Keratinocyte (primary cell): ENCODE measurements around the gene KIF3A. TPM values are rescaled to one million over a fixed set of nuclear protein-coding genes. Genes with fewer than 3 reads are reported as not detected.

Source experiments
- DNase-seq: peaks from one replicate; pipeline ENCODE4 v3.0.0-alpha.2; 2011; ENCODE audit warnings: low read depth, missing footprints, low spot score
- FAIRE-seq: peaks from 2 replicates; lab custom pipeline; 2011; peaks lifted over from hg19 to GRCh38; lab: Jason Lieb, UNC
- H2AFZ ChIP-seq: 2 replicates; pipeline ENCODE4 v1.6.0; 2012; ENCODE audit warnings: low read length, control low read depth, inconsistent platforms; ENCODE audit not compliant: control insufficient read depth
- H3K27ac ChIP-seq: 2 replicates; pipeline ENCODE4 v1.5.1; 2011; ENCODE audit warnings: low read length; ENCODE audit not compliant: control insufficient read depth, insufficient read depth
- H3K27me3 ChIP-seq: 3 replicates; pipeline ENCODE4 v1.6.0; 2011; ENCODE audit warnings: low read length; ENCODE audit not compliant: control insufficient read depth, insufficient read depth; ENCODE audit errors: extremely low read depth
- H3K36me3 ChIP-seq, 2 experiments: 2 replicates in 1 of 2; 3 replicates in 1 of 2; pipeline ENCODE4 v1.5.1; 2011; ENCODE audit warnings: low read length in 2 of 2, mild to moderate bottlenecking in 1 of 2; ENCODE audit not compliant: control insufficient read depth in 2 of 2, insufficient read depth in 2 of 2; ENCODE audit errors: extremely low read depth in 1 of 2
- H3K4me1 ChIP-seq: 3 replicates; pipeline ENCODE4 v1.5.1; 2011; ENCODE audit warnings: low read length; ENCODE audit not compliant: control insufficient read depth, insufficient read depth; ENCODE audit errors: extremely low read depth
- H3K4me2 ChIP-seq: 3 replicates; pipeline ENCODE4 v1.6.0; 2011; ENCODE audit warnings: low read depth, low read length; ENCODE audit not compliant: control insufficient read depth, insufficient read depth; ENCODE audit errors: extremely low read depth
- H3K4me3 ChIP-seq, 3 experiments: fragments of 200-600 bp in 1 of 3; sonication (generic) in 1 of 3; 2 replicates in 2 of 3; 3 replicates in 1 of 3; pipeline ENCODE4 v1.5.1; 2011 to 2016; ENCODE audit warnings: low read length in 3 of 3, mild to moderate bottlenecking in 3 of 3, control low read depth in 2 of 3, inconsistent platforms in 1 of 3, low read depth in 1 of 3, mixed read lengths in 1 of 3, mixed run types in 1 of 3, moderate library complexity in 1 of 3; ENCODE audit not compliant: control insufficient read depth in 2 of 3, insufficient read depth in 2 of 3; ENCODE audit errors: extremely low read depth in 1 of 3
- H3K79me2 ChIP-seq: 2 replicates; pipeline ENCODE4 v1.6.0; 2012; ENCODE audit warnings: low read length; ENCODE audit not compliant: control insufficient read depth, insufficient read depth
- H3K9ac ChIP-seq: 3 replicates; pipeline ENCODE4 v1.6.0; 2011; ENCODE audit warnings: low read length; ENCODE audit not compliant: control insufficient read depth, insufficient read depth; ENCODE audit errors: extremely low read depth
- H3K9me1 ChIP-seq: 3 replicates; pipeline ENCODE4 v1.6.0; 2011; ENCODE audit warnings: low read length; ENCODE audit not compliant: control insufficient read depth, insufficient read depth; ENCODE audit errors: extremely low read depth
- H3K9me3 ChIP-seq: 2 replicates; pipeline ENCODE4 v1.5.1; 2012; ENCODE audit warnings: low read depth, low read length; ENCODE audit not compliant: control insufficient read depth
- H4K20me1 ChIP-seq: 3 replicates; pipeline ENCODE4 v1.6.0; 2011; ENCODE audit warnings: low read length; ENCODE audit not compliant: control insufficient read depth, insufficient read depth; ENCODE audit errors: extremely low read depth
- EZH2 ChIP-seq: IDR thresholded peaks from one replicate; pipeline ENCODE4 v1.6.1; 2012; ENCODE audit warnings: inconsistent platforms, mild to moderate bottlenecking, low read length, moderate library complexity
- dilution Hi-C: fragments of 300-500 bp; cut with MboI; formaldehyde crosslinking; loops from one replicate; pipeline ENCODE4 v1.7.0; 2020; ENCODE audit warnings: low sequenced_read_pairs; ENCODE audit not compliant: extremely low pct_ligation_motif_present
- polyA plus RNA-seq, 5 experiments: library from polyadenylated mRNA; depleted of rRNA in 3 of 5; stranded (reverse) in 3 of 5; stranded (forward) in 1 of 5; unstranded in 1 of 5; fragments of >200 nt; gene quantifications; 1 replicate in 1 of 5; 2 replicates in 3 of 5; 3 replicates in 1 of 5; pipeline versions ENCODE4 v1.2.1 to v1.2.3, GENCODE V29; 2011 to 2012; ENCODE audit warnings: missing spikeins in 2 of 5, low read depth in 1 of 5, low replicate concordance in 1 of 5
- TF ChIP-seq, protein P1 (sequence below), 3 experiments: IDR thresholded peaks in 1 of 3; conservative IDR thresholded peaks in 1 of 3; optimal IDR thresholded peaks in 1 of 3; 2 replicates in 2 of 3; 3 replicates in 1 of 3; pipeline versions ENCODE3 to v1.5.1; 2011; ENCODE audit warnings: low read length in 3 of 3, mild to moderate bottlenecking in 3 of 3, moderate library complexity in 2 of 3, control low read depth in 1 of 3, inconsistent platforms in 1 of 3; ENCODE audit not compliant: insufficient read depth in 2 of 3; ENCODE audit errors: extremely low read depth in 1 of 3

The KIF3A gene
- polyA plus RNA-seq, 1 donor (not counting 4 experiments of a cell fraction or from before 2014, with no cell fraction given) = 15.4 TPM

DNA sequence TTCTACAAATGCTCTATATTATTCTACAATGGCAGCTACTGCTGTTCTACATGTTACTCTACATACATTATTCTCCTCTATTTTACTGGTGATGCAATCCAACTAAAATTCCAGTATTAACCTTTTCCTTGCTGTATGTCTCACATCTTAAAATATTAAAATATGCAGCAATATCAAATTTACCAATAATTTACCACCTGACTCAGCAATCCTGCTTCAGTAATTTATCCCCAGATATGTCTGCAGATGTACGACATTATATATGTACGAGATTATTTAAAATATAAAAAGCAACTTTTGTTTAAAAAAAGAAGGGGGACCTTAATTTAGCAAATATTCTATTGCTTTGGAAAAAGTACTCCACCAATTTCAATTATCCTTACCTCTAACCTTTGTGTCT lies 11.6 kb downstream of the KIF3A start:
- H3K79me2 ChIP-seq = peaks cover 1% of the 10 kb centered on the region
- no peaks in the 10 kb centered on the region for H3K36me3 ChIP-seq
- no peak overlapping the region for H3K27ac ChIP-seq
- no peaks in the 10 kb centered on the region for H3K4me1 ChIP-seq
- dilution Hi-C loops = no loop called here
- DNase-seq = no peak
- no peak for FAIRE-seq
- no peak overlapping the region for H3K4me3 ChIP-seq
- no peak overlapping the region for H3K4me2 ChIP-seq
- H3K27me3 ChIP-seq = no peaks in the 10 kb centered on the region
- H3K9ac ChIP-seq = no peak overlapping the region
- no peaks in the 10 kb centered on the region for H3K9me3 ChIP-seq
- no peaks in the 10 kb centered on the region for H3K9me1 ChIP-seq
- no peak overlapping the region for H2AFZ ChIP-seq
- H4K20me1 ChIP-seq = no peaks in the 10 kb centered on the region
- TF ChIP-seq EZH2 = no peak
- TF ChIP-seq, protein P1, sequence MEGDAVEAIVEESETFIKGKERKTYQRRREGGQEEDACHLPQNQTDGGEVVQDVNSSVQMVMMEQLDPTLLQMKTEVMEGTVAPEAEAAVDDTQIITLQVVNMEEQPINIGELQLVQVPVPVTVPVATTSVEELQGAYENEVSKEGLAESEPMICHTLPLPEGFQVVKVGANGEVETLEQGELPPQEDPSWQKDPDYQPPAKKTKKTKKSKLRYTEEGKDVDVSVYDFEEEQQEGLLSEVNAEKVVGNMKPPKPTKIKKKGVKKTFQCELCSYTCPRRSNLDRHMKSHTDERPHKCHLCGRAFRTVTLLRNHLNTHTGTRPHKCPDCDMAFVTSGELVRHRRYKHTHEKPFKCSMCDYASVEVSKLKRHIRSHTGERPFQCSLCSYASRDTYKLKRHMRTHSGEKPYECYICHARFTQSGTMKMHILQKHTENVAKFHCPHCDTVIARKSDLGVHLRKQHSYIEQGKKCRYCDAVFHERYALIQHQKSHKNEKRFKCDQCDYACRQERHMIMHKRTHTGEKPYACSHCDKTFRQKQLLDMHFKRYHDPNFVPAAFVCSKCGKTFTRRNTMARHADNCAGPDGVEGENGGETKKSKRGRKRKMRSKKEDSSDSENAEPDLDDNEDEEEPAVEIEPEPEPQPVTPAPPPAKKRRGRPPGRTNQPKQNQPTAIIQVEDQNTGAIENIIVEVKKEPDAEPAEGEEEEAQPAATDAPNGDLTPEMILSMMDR (optimal IDR thresholded peaks at IDR 0.05 in 1 of 3, IDR thresholded peaks at IDR 0.05 in 1 of 3, conservative IDR thresholded peaks at IDR 0.05 in 1 of 3; ENCODE audit: extremely low read depth in 1 of 3, insufficient read depth in 2 of 3, low read length in 3 of 3) = no peak

DNA sequence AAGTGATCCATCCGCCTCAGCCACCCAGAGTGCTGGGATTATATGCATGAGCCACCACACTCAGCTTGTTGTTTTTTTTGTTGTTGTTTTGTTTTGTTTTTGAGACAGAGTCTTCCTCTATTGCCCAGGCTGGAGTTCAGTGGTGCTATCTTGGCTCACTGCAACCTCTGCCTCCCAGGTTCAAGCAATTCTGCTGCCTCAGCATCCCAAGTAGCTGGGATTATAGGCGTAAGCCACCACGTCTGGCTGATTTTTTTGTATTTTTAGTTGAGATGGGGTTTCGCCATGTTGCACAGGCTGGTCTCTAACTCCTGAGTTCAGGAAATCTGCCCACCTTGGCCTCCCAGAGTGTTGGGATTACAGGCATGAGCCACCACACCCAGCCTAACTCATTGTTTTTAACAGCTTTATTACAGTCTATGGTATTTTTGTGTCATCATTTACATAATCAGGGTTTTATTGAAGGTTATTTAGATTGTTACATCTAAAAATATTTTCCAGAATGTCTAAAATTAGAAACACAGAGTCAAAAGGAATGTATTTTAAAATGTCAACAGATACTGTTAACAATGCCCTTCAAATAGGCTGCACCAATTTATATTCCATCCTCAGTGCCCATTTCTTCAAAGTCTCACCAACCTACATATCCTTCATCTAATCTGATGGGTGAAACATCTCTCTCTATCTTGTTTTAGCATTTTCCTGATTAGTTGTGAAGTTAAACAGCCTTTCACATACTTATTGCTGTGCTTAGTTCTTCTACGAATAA lies 18.6 kb downstream of the KIF3A start:
- no peaks in the 10 kb centered on the region for H3K4me1 ChIP-seq
- H3K79me2 ChIP-seq = no peaks in the 10 kb centered on the region
- no peaks in the 10 kb centered on the region for H3K9me1 ChIP-seq
- peaks cover 1 to 3% of the 10 kb centered on the region in 2 experiments for H3K36me3 ChIP-seq
- H3K4me3 ChIP-seq = no peak overlapping the region
- no peak overlapping the region for H3K4me2 ChIP-seq
- TF ChIP-seq, protein P1 (optimal IDR thresholded peaks at IDR 0.05 in 1 of 3, IDR thresholded peaks at IDR 0.05 in 1 of 3, conservative IDR thresholded peaks at IDR 0.05 in 1 of 3; ENCODE audit: extremely low read depth in 1 of 3, insufficient read depth in 2 of 3, low read length in 3 of 3) = no peak
- no peak for TF ChIP-seq EZH2
- H4K20me1 ChIP-seq = no peaks in the 10 kb centered on the region
- FAIRE-seq (no peak), DNase-seq (no peak)
- H2AFZ ChIP-seq = no peak overlapping the region
- H3K27me3 ChIP-seq = no peaks in the 10 kb centered on the region
- no peaks in the 10 kb centered on the region for H3K9me3 ChIP-seq
- H3K9ac ChIP-seq = no peak overlapping the region
- no peak overlapping the region for H3K27ac ChIP-seq
- dilution Hi-C loops = no loop called here
